Measurements from ENCODE around the gene NOXRED1.
A peak's percentile ranks its signal among the peaks of the same experiment; 100 is the strongest.
"Not testable (repeated sequence)": the region's sequence is repeated elsewhere in the genome, so short reads cannot be mapped to it uniquely, and the experiment has no call there.

NOXRED1 gene

GRCh38 chr14:77423423-77423822, at the start of gene NOXRED1:
NOXRED1 (minus strand) TSS chr14:77423523; CDS start chr14:77422889, 634 bp downstream.
- no peak for DNase-seq (ENCODE audit: low read depth)

DNA sequence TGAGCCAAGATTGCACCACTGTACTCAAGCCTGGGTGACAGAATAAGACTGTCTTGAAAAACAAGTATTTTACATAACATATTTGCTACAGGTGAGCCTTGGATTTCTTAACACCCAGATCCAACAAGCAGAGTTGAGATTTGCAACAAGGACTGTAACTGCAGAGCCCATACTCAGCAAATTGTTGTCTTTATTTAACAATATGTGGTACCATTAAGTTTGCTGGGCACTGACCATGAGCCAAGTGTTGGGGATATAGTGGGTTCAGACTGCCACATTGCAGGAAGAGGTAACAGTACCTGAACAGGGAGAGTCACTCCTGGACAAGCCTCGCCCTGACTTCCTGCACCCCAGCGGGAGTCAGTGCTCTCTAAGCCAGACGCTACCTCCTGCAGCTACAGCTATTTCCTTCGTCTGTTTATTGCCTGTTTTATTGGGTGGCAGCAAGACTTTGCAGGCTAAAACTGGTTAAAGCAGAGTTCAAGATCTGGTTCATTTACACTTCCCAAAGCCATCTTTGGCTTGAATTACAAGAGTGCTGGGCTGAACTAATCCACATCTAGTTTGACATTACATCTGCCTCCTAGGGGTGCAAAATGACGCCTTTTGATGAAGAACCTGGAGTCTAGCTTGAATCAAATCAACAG, 47.0 kb upstream of the NOXRED1 start:
- no peak for DNase-seq (ENCODE audit: low read depth)

DNA sequence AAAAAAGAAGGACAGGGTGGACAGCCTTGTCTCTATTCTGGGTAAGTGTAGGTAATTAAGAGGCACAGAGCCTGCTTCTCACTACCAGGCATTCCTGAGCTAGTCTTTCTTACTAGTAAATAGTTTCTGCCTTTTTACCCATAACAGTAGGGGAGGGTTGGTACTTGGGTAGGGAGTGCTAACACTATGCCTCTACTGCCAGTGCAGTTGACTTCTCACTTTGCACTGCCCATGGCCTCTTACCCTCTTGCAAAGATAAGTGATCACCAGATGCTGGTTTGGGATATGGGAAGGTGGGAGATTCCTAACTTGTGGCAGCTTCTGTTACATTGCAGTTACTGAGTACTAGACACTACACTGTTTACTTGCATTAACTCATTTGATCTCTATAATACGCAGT, 46.2 kb upstream of the NOXRED1 start:
- no peak for DNase-seq (ENCODE audit: low read depth)

GRCh38 chr14:77469067-77469505, 45.8 kb upstream of the NOXRED1 start:
- no peak for DNase-seq (ENCODE audit: low read depth)

DNA sequence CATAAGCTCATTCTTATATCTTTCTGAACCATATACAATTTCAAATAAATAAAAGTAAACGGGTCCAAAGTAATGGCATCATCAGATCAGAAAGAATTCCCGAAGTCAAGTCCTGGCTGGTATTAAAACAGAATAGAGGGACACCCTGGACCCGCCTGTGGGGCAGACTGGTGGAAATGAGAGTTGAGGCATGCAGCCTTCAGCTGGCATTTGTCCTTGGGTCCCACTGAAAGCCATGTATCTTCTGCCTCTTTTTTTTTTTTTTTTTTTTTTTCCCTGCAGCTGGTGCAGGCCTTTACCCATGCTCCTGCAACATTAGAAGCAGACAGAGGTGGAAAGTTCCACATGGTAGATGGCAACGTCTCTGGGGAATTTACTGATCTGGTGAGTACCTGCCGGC, 44.5 kb upstream of the NOXRED1 start:
- no peak for DNase-seq (ENCODE audit: low read depth)

GRCh38 chr14:77459072-77459723, 35.9 kb upstream of the NOXRED1 start:
- peak; percentile 71 for DNase-seq (ENCODE audit: low read depth)

- DNase-seq (ENCODE audit: low read depth), result no peak
Observed at GRCh38 chr14:77458249-77458950, 35.1 kb upstream of the NOXRED1 start.

DNA sequence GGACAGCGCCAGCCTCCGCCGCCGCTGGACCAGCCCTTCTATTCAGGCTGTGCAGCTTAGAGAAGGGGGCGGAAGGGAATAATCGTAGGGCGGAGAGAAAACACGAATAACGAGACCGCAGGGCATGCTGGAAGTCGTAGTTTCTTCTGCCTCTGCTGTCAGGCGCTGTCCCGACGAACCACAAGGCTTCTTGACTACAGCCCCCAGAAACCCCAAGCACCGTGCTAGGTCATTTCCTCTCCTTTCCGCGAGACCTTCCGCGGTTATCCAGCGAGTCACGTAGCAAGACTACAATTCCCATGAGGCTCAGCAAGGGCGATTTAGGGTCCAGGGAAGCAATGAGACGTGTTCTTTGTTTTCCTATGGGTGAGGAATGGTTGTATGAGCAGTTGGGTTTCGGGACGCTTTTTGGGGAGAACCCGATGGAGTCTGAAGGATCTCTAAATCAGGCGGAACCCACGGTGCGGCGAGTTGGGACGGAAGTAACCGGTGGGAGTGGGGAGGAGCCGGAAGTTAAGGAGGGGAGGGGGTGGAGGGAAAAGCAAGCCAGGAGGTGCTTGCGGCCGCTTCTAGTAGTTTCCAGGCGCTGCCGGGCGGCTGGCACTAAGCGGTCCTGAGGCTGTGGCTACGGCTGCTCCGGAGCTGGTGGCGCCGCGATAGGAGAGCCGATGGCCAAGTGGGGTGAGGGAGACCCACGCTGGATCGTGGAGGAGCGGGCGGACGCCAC, 34.4 kb upstream of the NOXRED1 start, which contains the start of the genes AHSA1 and VIPAS39:
Gene AHSA1 (plus strand): TSS at position 572 of the 727 bp plus-strand sequence. CDS start 97 bp downstream, at position 669.
Gene VIPAS39 (minus strand): TSS at position 80 of the 727 bp plus-strand sequence. CDS start 3,499 bp downstream, outside the sequence.
- DNase-seq (ENCODE audit: low read depth), result peak; percentile 99

DNA sequence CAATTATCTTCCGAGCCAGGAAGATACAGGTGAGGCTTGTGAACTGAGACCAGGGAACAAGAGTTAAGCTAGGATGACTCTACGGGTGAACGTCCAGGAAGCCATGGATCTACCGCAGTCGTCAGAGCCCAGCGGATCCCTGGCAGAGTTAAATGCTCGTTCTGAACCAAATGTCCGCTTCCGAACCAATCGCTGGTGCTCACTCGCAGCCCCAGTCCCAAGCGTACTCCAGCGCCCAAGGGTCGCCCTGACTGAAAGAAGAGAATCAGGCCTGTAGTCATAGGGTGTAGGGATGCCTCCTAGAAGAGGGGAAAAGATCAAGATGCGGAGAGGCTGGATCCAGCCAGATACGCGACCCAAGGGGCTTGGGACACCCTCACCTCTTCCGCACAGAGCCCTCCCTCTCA, 33.8 kb upstream of the NOXRED1 start:
- DNase-seq (ENCODE audit: low read depth), result no peak

DNA sequence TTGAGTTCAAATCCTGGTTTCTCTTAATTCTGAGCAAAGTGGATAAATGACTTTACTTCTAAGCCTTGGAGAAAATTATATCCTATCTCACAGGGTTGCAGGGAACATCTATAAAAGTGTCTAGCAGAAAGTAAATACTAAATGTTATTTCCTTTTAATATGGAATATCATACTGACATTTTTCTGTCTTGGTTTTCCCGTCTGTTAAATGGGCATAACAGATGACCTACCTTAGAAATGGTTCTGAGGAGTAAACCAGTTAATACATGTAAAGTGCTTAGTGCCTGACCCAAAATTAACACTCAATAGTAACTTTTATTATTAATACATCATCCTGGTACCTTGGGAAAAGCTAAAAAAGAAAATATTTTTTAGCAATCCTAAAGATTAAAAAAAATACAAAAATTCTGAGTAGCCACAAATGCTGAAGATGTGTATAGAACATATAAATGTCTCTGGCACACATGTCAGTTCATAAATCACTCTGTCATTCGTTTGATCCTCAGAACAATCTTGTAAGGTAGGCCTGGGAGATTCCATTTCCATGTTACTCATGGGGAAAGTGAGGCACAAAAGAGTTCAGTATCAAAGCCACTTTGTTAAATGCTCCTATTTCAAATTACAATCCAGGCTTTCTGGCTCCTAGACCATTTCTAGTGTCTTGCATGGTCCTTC, 32.8 kb upstream of the NOXRED1 start:
- DNase-seq (ENCODE audit: low read depth), result no peak

- no peak for DNase-seq (ENCODE audit: low read depth)
Observed at GRCh38 chr14:77442196-77442595, 18.9 kb upstream of the NOXRED1 start.

GRCh38 chr14:77439861-77440260, 16.5 kb upstream of the NOXRED1 start:
- no peak for DNase-seq (ENCODE audit: low read depth)

DNA sequence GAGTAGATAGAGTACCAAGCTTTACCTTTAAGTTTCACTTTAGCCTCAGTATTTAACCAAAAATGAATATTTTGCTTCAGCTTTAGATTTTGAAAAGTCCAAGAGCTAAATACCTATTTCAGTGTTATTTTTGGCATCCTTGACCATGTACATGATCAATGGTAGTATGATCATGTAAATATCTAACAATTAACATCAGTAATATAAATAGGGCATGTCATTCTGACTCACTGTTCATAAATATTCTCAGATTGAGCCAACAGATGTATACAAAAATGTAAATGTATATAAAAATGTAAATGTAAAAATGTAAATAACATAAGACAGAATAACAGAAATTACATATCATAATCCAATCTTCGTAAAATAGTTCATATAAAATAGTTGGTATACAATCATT, 15.3 kb upstream of the NOXRED1 start:
- DNase-seq (ENCODE audit: low read depth), result no peak

DNA sequence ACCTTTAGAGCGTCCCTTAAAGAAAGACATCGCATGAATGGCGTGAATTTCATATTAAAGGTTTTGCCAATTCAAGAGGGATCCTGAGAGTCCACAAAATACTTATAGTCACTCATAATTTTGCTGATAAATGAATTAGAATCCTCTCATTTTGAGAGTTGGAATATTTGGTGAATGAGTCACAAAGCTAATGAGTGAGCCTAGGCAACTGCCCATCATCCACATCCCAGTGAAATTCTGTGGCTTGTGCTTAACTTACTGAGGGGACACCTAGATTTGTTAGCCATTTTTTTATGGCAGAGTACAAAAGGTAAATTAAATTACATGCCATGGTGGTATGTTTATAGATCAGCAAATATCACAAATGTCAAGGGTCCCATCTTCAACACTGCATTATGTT, 12.7 kb upstream of the NOXRED1 start:
- DNase-seq (ENCODE audit: low read depth), result no peak

- DNase-seq (ENCODE audit: low read depth), result no peak
Observed at GRCh38 chr14:77426396-77426795, 3.1 kb upstream of the NOXRED1 start.

DNA sequence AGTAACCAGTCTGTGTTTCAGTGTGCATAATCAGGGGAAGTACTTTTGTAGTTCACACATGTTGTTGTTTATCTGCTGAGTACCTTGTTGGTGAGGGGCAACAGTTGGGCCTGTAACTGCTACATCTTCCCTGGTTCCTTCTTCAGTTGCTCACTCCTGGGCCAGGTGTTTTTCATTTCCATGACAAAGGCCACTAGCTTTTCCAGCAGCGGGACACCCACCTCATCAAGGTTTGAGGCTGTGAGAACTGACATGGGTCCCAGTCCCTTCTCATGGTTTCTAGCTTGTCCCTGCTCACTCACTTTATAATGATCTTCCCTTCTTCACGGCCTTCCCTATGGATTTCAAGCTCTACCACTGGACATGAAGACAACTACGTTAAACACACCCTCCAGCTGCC, 1.5 kb upstream of the NOXRED1 start:
- no peak for DNase-seq (ENCODE audit: low read depth)

GRCh38 chr14:77421201-77421600, 2.1 kb downstream of the NOXRED1 start:
- no peak for DNase-seq (ENCODE audit: low read depth)

- no peak for DNase-seq (ENCODE audit: low read depth)
Observed at GRCh38 chr14:77416836-77417235, 6.5 kb downstream of the NOXRED1 start.

GRCh38 chr14:77416098-77416497, 7.2 kb downstream of the NOXRED1 start:
- DNase-seq (ENCODE audit: low read depth), result not testable (repeated sequence)

GRCh38 chr14:77415403-77416030, 7.8 kb downstream of the NOXRED1 start:
- not testable (repeated sequence) for DNase-seq (ENCODE audit: low read depth)

DNA sequence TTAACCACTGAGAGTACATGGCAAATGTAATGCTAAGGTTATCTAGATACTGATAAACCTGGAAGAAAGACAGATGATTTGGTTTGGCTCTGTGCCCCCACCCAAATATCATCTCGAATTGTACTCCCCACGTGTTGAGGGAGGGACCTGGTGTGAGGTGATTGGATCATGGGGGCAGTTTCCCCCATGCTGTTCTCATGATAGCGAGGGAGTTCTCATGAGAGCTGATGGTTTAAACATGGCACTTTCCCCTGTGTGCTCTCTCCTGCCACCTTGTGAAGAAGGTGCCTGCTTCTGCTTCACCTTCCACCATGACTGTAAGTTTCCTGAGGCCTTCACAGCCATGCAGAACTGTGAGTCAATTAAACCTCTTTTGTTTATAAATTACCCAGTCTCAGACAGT, 14.2 kb downstream of the NOXRED1 start:
- no peak for DNase-seq (ENCODE audit: low read depth)

Measured in stromal cell of bone marrow (primary cell).